Bronchial epithelial cell (primary cell): ENCODE results near the gene DALRD3. TPM values are rescaled to one million over a fixed set of nuclear protein-coding genes. Genes with fewer than 3 reads are reported as not detected.

Source experiments
- DNase-seq: peaks from one replicate; pipeline ENCODE4 v3.0.0-alpha.2; 2010; ENCODE audit warnings: low read depth
- FAIRE-seq: peaks from 2 replicates; lab custom pipeline; 2011; peaks lifted over from hg19 to GRCh38; lab: Jason Lieb, UNC
- H3K27me3 ChIP-seq: 2 replicates; pipeline ENCODE4 v1.5.1; 2011; ENCODE audit warnings: low read length; ENCODE audit not compliant: control insufficient read depth, insufficient read depth
- H3K36me3 ChIP-seq: 2 replicates; pipeline ENCODE4 v1.5.1; 2011; ENCODE audit warnings: low read length; ENCODE audit not compliant: control insufficient read depth, insufficient read depth
- H3K4me3 ChIP-seq: 2 replicates; pipeline ENCODE4 v1.5.1; 2011; ENCODE audit warnings: mild to moderate bottlenecking, low read depth, low read length, control low read depth
- total RNA-seq: library from RNA; depleted of rRNA; stranded (reverse); fragments of >200 nt; gene quantifications from 2 replicates; pipeline ENCODE4 v1.2.1, GENCODE V29; 2014
- TF ChIP-seq, protein P1 (sequence below): IDR thresholded peaks from 2 replicates; pipeline ENCODE4 v1.5.1; 2011; ENCODE audit warnings: mild to moderate bottlenecking, moderate library complexity, low read length, control low read depth, inconsistent platforms; ENCODE audit not compliant: insufficient read depth, severe bottlenecking

Gene DALRD3
- total RNA-seq, 1 donor from 2014 or later: 44.0 TPM

DNA sequence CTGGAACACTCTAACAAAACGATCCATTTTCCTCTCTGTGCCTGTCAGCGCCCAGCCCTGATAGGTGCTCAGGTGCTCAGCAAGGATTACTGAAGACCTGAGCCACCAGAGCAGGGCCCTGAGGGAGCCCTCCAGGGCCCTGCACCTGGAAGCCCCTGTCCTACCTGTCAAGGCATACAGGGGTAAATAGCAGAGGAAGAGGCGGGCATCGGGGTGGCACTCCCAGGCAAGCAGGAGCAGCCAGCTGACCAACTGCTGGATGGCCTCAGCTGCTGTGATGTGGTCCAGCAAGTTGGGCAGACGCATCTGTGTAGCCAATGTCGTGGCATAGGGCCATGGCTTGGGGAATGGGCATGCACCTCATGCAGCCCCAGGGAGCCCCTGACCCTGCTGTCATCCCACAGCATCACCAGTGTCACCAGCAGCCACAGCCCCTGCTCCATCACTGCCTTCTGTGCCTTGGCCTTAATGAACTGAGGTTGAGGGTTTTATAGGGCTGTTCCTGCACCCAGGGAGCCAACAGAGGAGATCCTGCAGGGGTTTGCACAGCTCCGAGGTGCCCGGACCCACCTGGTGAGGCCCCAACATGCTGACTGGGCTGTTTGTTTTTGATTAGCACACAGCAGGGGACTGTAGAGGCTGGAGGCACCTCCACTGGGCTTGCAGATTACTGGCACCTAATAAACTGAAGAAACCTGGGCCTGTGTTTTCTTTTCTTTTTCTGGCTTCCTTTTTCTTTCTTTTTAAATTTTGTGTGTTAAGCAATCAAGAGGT, 19.1 kb downstream of the DALRD3 start:
- FAIRE-seq (no peak), DNase-seq (no peak)
- Histone ChIP-seq H3K4me3 (no peak overlapping the region), H3K27me3 (no peaks in the 10 kb centered on the region), H3K36me3 (no peaks in the 10 kb centered on the region)
- TF ChIP-seq, protein P1, sequence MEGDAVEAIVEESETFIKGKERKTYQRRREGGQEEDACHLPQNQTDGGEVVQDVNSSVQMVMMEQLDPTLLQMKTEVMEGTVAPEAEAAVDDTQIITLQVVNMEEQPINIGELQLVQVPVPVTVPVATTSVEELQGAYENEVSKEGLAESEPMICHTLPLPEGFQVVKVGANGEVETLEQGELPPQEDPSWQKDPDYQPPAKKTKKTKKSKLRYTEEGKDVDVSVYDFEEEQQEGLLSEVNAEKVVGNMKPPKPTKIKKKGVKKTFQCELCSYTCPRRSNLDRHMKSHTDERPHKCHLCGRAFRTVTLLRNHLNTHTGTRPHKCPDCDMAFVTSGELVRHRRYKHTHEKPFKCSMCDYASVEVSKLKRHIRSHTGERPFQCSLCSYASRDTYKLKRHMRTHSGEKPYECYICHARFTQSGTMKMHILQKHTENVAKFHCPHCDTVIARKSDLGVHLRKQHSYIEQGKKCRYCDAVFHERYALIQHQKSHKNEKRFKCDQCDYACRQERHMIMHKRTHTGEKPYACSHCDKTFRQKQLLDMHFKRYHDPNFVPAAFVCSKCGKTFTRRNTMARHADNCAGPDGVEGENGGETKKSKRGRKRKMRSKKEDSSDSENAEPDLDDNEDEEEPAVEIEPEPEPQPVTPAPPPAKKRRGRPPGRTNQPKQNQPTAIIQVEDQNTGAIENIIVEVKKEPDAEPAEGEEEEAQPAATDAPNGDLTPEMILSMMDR: no peak

DNA sequence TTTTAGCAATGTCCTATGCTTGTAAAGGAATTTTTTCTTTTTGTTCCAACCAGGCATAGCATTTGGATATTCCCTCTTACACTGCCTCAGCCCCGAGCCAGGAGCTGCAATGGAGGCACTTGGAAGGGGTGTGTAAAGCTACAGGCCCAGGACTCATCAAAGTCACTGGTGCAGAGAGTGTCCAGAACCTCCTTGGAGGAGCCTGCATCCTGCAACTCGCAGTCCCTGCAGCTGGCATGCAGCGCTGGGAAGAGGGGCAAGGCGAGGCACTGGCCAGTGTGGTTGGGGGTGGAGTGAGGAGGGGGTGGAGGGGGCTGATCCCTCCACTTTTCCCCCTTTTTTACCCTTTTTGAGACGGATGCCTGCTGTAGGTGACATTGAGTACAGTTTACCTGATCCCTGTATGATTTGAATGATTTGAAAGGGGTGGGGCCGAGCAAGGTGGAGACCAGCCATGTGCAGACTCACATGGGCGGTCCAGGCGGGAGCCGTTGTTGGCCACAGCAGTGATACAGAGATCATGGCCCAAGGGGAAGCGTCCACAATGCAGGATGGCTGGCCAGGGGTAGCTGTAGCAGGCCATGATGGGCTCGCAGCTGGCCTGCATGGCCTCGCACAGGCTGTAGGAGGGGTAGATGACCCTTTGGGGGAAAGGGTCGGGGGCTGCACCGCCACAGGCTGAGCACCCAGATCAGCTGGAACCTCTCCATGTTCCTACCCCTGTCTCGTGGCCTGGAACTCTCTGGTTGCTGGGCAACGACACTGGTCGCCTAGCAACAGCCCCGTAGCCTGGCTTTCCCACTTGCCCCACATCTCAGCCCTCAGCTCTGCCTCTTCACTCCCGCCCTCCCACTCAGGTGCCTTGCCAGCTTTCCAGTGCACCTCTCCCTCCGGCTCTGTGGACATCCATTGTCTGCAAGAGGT, 20.4 kb downstream of the DALRD3 start:
- H3K27me3 ChIP-seq: no peaks in the 10 kb centered on the region
- DNase-seq (no peak), FAIRE-seq (no peak)
- H3K4me3 ChIP-seq: no peak overlapping the region
- TF ChIP-seq, protein P1: no peak
- no peaks in the 10 kb centered on the region for H3K36me3 ChIP-seq

DNA sequence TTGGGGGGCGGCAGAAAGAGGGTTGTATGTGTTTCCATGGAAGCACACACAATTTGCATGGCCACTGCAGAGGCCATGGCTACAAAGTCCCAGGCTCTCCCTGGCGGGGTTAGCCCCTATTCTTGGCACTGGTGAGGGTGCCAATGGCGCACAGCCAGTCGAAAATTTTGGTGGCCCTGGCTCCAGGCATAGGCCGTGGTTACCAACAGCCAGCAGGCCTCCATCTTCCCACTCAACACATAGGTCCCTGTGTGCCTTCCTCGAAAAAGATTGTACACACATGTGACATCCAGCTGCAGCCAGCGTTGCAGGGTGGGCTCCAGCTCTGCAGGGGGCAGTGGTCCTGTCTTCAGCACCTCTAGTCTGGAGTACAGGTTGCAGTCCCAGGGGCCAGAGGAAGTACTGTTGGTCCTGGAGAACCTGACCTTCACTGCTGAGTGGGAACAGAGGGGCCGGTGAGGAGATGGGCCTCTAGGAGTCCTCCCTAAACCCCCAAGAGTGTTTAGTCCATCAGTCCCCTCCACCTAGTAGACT, 21.2 kb downstream of the DALRD3 start:
- TF ChIP-seq, protein P1: no peak
- FAIRE-seq (no peak), DNase-seq (no peak)
- Histone ChIP-seq H3K4me3 (no peak overlapping the region), H3K27me3 (no peaks in the 10 kb centered on the region), H3K36me3 (no peaks in the 10 kb centered on the region)

DNA sequence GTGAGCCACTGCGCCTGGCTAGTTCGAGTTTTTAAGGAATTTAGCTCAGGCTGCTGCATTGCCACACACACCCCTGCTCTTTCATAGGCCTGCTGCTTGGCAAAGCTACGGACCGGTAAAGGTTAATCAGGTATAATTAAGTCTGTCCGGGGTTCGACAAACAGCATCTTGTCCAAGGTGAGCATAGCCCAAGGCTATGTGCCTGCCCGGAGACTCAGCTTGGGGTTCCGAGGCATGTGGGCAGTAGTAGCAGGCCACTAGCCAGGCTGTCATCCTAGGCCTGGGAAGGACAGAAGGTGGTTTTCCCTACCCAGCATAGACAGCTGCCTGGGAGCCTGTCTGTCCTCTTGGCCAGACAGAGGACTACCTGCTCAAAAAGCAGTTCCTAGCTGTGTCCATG, 21.7 kb downstream of the DALRD3 start:
- TF ChIP-seq, protein P1: no peak
- Histone ChIP-seq H3K27me3 (no peaks in the 10 kb centered on the region), H3K4me3 (no peak overlapping the region), H3K36me3 (no peaks in the 10 kb centered on the region)
- FAIRE-seq (no peak), DNase-seq (no peak)

DNA sequence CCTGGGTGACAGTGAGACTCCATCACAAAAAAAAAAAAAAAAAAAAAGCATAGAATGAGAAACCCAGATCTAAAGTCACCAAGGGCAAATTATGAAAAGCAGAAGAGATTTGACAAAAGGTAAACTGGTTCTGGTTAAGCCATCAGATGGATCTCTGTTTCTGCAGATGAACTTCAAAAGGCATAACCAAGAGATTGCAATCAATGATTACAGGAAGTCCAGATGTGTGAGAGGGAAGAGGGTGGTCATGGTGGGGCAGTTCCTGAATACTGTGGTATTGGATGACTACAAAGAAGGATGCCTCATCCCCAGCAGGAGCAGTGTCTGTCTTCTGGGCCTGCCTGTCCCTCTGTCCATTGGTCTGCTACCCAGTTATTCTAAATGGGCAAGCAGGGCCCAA, 24.5 kb downstream of the DALRD3 start:
- TF ChIP-seq, protein P1: no peak
- Histone ChIP-seq H3K36me3 (no peaks in the 10 kb centered on the region), H3K4me3 (no peak overlapping the region), H3K27me3 (no peaks in the 10 kb centered on the region)
- no peak for DNase-seq
- FAIRE-seq: no peak
